PC-3 (cell line): Measurements from ENCODE around the gene MPC1. TPM values are rescaled to one million over a fixed set of nuclear protein-coding genes. Genes with fewer than 3 reads are reported as not detected.
"Not testable (repeated sequence)": the region's sequence is repeated elsewhere in the genome, so short reads cannot be mapped to it uniquely, and the experiment has no call there.

ENCODE experiments used
- ATAC-seq: fragments of 200-7000 bp; cut with Tn5 transposase; 2 replicates; pipeline ENCODE4 v1.9.1; 2020; ENCODE audit warnings: mild to moderate bottlenecking, moderate library complexity
- BruUV-seq: library from RNA; stranded (reverse); fragments of 400-500 nt; replicated peaks from 2 replicates; lab custom pipeline; 2021; lab: Mats Ljungman, UMichigan
- CTCF ChIA-PET: fragments of 300-600 bp; sonication (Branson Sonifier 250); formaldehyde crosslinking; loops from one replicate; lab custom pipeline; 2022; ENCODE audit warnings: antibody characterized with exemption; lab: Charles Lee
- POLR2A ChIA-PET: fragments of 300-600 bp; sonication (Branson Sonifier 250); formaldehyde crosslinking; loops from one replicate; lab custom pipeline; 2022; ENCODE audit warnings: antibody characterized with exemption; ENCODE audit not compliant: unreplicated experiment; lab: Charles Lee
- DNase-seq: peaks from one replicate; pipeline ENCODE4 v3.0.0-alpha.2; 2015
- H2AFZ ChIP-seq: fragments of 300-600 bp; sonication (generic); 2 replicates; pipeline ENCODE4 v1.6.0; 2016; ENCODE audit warnings: antibody characterized with exemption, low read length
- H3F3A ChIP-seq: fragments of 300-600 bp; sonication (generic); one replicate; pipeline ENCODE4 v1.6.0; 2017; ENCODE audit warnings: antibody characterized with exemption, low read length, control low read depth, mild to moderate bottlenecking; ENCODE audit not compliant: unreplicated experiment
- H3K27ac ChIP-seq: fragments of 300-600 bp; sonication (generic); 2 replicates; pipeline ENCODE4 v1.5.1; 2016; ENCODE audit warnings: mild to moderate bottlenecking, low read length
- H3K27me3 ChIP-seq: fragments of 300-600 bp; sonication (generic); 2 replicates; pipeline ENCODE4 v1.6.1; 2016; ENCODE audit warnings: low read length, mixed read lengths
- H3K36me3 ChIP-seq: fragments of 300-600 bp; sonication (generic); 2 replicates; pipeline ENCODE4 v1.6.1; 2016; ENCODE audit warnings: low read depth, mixed run types, low read length, mixed read lengths
- H3K4me1 ChIP-seq: fragments of 300-600 bp; sonication (generic); 2 replicates; pipeline ENCODE4 v1.5.1; 2016; ENCODE audit warnings: low read length; ENCODE audit not compliant: insufficient read depth
- H3K4me2 ChIP-seq: fragments of 300-600 bp; sonication (generic); 2 replicates; pipeline ENCODE4 v1.6.0; 2016; ENCODE audit warnings: low read length
- H3K4me3 ChIP-seq: fragments of 300-600 bp; sonication (generic); 2 replicates; pipeline ENCODE4 v1.5.1; 2016; ENCODE audit warnings: mild to moderate bottlenecking, low read length, mixed read lengths
- H3K79me2 ChIP-seq: fragments of 300-600 bp; sonication (generic); 2 replicates; pipeline ENCODE4 v1.6.1; 2017; ENCODE audit warnings: low read length, mixed read lengths
- H3K9ac ChIP-seq: fragments of 300-600 bp; sonication (generic); 2 replicates; pipeline ENCODE4 v1.6.0; 2016; ENCODE audit warnings: mild to moderate bottlenecking, low read length
- H3K9me2 ChIP-seq: fragments of 300-600 bp; sonication (generic); replicated peaks from 2 replicates; pipeline ENCODE4 v1.6.1; 2016; ENCODE audit warnings: mixed run types, low read length, mixed read lengths
- H3K9me3 ChIP-seq: fragments of 300-600 bp; sonication (generic); 2 replicates; pipeline ENCODE4 v1.6.1; 2016; ENCODE audit warnings: low read length, mixed read lengths
- H4K20me1 ChIP-seq: fragments of 300-600 bp; sonication (generic); 2 replicates; pipeline ENCODE4 v1.6.1; 2016; ENCODE audit warnings: low read length, mixed read lengths
- CTCF ChIP-seq: fragments of 300-600 bp; sonication (generic); conservative IDR thresholded peaks from 2 replicates; pipeline ENCODE4 v1.5.1; 2017; ENCODE audit warnings: antibody characterized with exemption, low read depth, mild to moderate bottlenecking, low read length
- EZH2 ChIP-seq: fragments of 300-600 bp; sonication (generic); IDR thresholded peaks from one replicate; pipeline ENCODE4 v1.6.1; 2017; ENCODE audit warnings: antibody characterized with exemption, mild to moderate bottlenecking, low read length; ENCODE audit not compliant: unreplicated experiment
- EZH2phosphoT487 ChIP-seq: fragments of 300-600 bp; sonication (generic); IDR thresholded peaks from 2 replicates; pipeline ENCODE4 v1.6.1; 2018; ENCODE audit warnings: mild to moderate bottlenecking, antibody characterized with exemption, low read length, borderline replicate concordance
- intact Hi-C: fragments of 100-400 bp; cut with micrococcal nuclease; formaldehyde crosslinking; loops from 2 replicates; pipeline ENCODE4 v1.9.0; 2023
- total RNA-seq: library from RNA; depleted of rRNA; stranded (reverse); fragments of >200 nt; gene quantifications from 2 replicates; pipeline ENCODE4 v1.2.3, GENCODE V29; 2014

The MPC1 gene
- total RNA-seq, 1 experiment from 2014 or later: 26.7 TPM

GRCh38 chr6:166400649-166401250, 18.0 kb upstream of the MPC1 start:
- ChIA-PET CTCF (interaction anchor here (1.2 kb wide), 1 partner anchor 125 kb away, joined by 4 read pairs; no protein-coding TSS in a partner anchor), POLR2A (interaction anchor here (0.6 kb wide), 1 partner anchor 243 kb away, joined by 3 read pairs; no protein-coding TSS in a partner anchor)
- H3K27ac ChIP-seq, H3K9me3 ChIP-seq, H4K20me1 ChIP-seq, H3F3A ChIP-seq, H3K4me3 ChIP-seq, H3K9ac ChIP-seq, H2AFZ ChIP-seq, BruUV-seq, H3K79me2 ChIP-seq, H3K9me2 ChIP-seq, H3K36me3 ChIP-seq, H3K4me2 ChIP-seq, H3K27me3 ChIP-seq, H3K4me1 ChIP-seq: not testable (repeated sequence)
- intact Hi-C loops: loop anchor here (1.0 kb wide), 2 partner anchors 87 to 125 kb away; no protein-coding TSS in a partner anchor
- peak; percentile 64 for TF ChIP-seq CTCF
- ATAC-seq (peak; percentile 86), DNase-seq (peak; percentile 68)

- ATAC-seq (no peak), DNase-seq (no peak)
- no peak overlapping the region for H3K9ac ChIP-seq
- H3K36me3 ChIP-seq: no peaks in the 10 kb centered on the region
- ChIA-PET CTCF (interaction anchor here (1.2 kb wide), 1 partner anchor 124 kb away, joined by 4 read pairs; no protein-coding TSS in a partner anchor), POLR2A (interaction anchor here (0.6 kb wide), 1 partner anchor 243 kb away, joined by 3 read pairs; no protein-coding TSS in a partner anchor)
- no peaks in the 10 kb centered on the region for H4K20me1 ChIP-seq
- H3K4me1 ChIP-seq: no peaks in the 10 kb centered on the region
- no peak for TF ChIP-seq EZH2phosphoT487
- BruUV-seq: no TSS peak
- H3F3A ChIP-seq: no peaks in the 10 kb centered on the region
- no peaks in the 10 kb centered on the region for H3K9me3 ChIP-seq
- no peak overlapping the region for H3K27ac ChIP-seq
- H3K9me2 ChIP-seq: no peaks in the 10 kb centered on the region
- intact Hi-C loops: loop anchor here (1.0 kb wide), 1 partner anchor 125 kb away; no protein-coding TSS in a partner anchor
- no peak overlapping the region for H3K4me3 ChIP-seq
- no peak overlapping the region for H2AFZ ChIP-seq
- no peak overlapping the region for H3K4me2 ChIP-seq
- no peaks in the 10 kb centered on the region for H3K79me2 ChIP-seq
- no peaks in the 10 kb centered on the region for H3K27me3 ChIP-seq
These were observed 17.4 kb upstream of the MPC1 start for GRCh38 chr6:166400181-166400580.

GRCh38 chr6:166398348-166398747, 15.6 kb upstream of the MPC1 start:
- H4K20me1 ChIP-seq: no peaks in the 10 kb centered on the region
- no TSS peak for BruUV-seq
- CTCF ChIA-PET: no interaction called here

More at GRCh38 chr6:166398348-166398747, 15.6 kb upstream of the MPC1 start:
- Histone ChIP-seq H3K36me3 (no peaks in the 10 kb centered on the region), H2AFZ (no peak overlapping the region), H3K9me2 (no peaks in the 10 kb centered on the region), H3K4me2 (no peak overlapping the region), H3K27ac (no peak overlapping the region), H3K9ac (no peak overlapping the region), H3K9me3 (no peaks in the 10 kb centered on the region), H3K4me3 (no peak overlapping the region), H3K4me1 (no peaks in the 10 kb centered on the region), H3K79me2 (no peaks in the 10 kb centered on the region), H3F3A (no peaks in the 10 kb centered on the region), H3K27me3 (0 out of 2 replicates have a peak, but pooled peaks cover 4% of the 10 kb centered on the region)
- DNase-seq (no peak), ATAC-seq (no peak)
- no peak for TF ChIP-seq EZH2
- TF ChIP-seq EZH2phosphoT487: no peak
- no peak for TF ChIP-seq CTCF
- intact Hi-C loops: no loop called here
- POLR2A ChIA-PET: no interaction called here
